ENCODE measurements around the gene ST6GALNAC3. TPM values are rescaled to one million over a fixed set of nuclear protein-coding genes. Genes with fewer than 3 reads are reported as not detected.

ST6GALNAC3 gene
- total and polyA plus RNA-seq, 2 experiments from 2014 or later, result 29.4 to 33.3 TPM

DNA sequence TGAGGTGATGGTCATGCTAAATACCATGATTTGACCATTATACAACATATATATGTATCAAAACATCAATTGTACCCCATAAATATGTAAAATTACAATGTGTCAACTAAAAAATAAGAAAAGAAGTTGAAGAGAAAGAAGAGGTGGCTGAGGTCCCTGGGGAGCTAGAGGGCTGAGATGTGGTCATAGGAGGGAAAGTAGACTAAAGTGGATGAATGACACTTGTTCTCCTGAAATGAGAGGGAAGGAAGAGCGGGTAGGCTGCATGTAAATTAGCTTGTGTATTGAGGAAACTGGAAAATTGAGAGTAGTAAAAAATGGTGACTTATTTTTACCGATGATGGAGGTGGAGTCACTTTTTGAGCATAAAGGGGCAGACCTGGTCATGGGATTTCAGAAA lies 117.0 kb downstream of the ST6GALNAC3 start:
- no peak overlapping the region for H2AFZ ChIP-seq
- H3K36me3 ChIP-seq (replicated peaks; ENCODE audit: insufficient read depth, low read depth), result no peaks in the 10 kb centered on the region
- no peaks in the 10 kb centered on the region for H3K79me2 ChIP-seq
- H3K27ac ChIP-seq, result no peak overlapping the region
- H3K4me2 ChIP-seq, result no peak overlapping the region
- 95% methylated on average over 2 of the region's 2 CpGs for WGBS (ENCODE audit: low lambda C conversion rate, missing lambda C conversion rate)
- H3K9me3 ChIP-seq (ENCODE audit: low read depth), result no peaks in the 10 kb centered on the region
- H4K20me1 ChIP-seq (ENCODE audit: insufficient read depth, poor library complexity, severe bottlenecking), result no peaks in the 10 kb centered on the region
- no peaks in the 10 kb centered on the region for H3K9me2 ChIP-seq (replicated peaks; ENCODE audit: insufficient read depth)
- H3K27me3 ChIP-seq, result no peaks in the 10 kb centered on the region
- no peak for DNase-seq (ENCODE audit: low spot score)
- H3K4me3 ChIP-seq, result no peak overlapping the region
- TF ChIP-seq EZH2phosphoT487 (IDR thresholded peaks at IDR 0.05; ENCODE audit: low read depth, severe bottlenecking, unreplicated experiment) (no peak), EZH2 (IDR thresholded peaks at IDR 0.05; ENCODE audit: borderline replicate concordance) (no peak)
- TF ChIP-seq, protein P1, sequence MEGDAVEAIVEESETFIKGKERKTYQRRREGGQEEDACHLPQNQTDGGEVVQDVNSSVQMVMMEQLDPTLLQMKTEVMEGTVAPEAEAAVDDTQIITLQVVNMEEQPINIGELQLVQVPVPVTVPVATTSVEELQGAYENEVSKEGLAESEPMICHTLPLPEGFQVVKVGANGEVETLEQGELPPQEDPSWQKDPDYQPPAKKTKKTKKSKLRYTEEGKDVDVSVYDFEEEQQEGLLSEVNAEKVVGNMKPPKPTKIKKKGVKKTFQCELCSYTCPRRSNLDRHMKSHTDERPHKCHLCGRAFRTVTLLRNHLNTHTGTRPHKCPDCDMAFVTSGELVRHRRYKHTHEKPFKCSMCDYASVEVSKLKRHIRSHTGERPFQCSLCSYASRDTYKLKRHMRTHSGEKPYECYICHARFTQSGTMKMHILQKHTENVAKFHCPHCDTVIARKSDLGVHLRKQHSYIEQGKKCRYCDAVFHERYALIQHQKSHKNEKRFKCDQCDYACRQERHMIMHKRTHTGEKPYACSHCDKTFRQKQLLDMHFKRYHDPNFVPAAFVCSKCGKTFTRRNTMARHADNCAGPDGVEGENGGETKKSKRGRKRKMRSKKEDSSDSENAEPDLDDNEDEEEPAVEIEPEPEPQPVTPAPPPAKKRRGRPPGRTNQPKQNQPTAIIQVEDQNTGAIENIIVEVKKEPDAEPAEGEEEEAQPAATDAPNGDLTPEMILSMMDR (IDR thresholded peaks at IDR 0.05; ENCODE audit: poor library complexity), result no peak
- H3K4me1 ChIP-seq (ENCODE audit: insufficient read depth), result no peaks in the 10 kb centered on the region

DNA sequence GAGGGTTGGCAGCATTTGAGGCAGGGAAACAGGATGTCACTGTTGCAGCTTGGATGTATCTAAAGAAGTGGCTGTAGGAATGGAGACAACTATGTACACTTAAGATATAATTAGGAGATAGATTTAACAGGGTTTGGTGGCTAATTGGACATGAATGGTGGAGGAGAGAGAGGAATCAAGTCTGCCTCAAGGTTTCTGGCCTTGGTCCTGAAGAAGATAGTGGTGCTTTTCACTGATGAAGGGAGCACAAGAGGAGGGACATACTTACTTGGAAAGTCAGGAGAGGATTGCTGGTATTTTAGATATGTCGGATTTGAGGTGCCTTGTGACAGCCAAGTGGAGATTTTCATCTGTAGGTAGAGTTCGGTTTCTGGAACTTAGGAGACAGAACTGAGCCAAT lies 123.9 kb downstream of the ST6GALNAC3 start:
- no peak overlapping the region for H3K4me3 ChIP-seq
- H3K4me1 ChIP-seq (ENCODE audit: insufficient read depth), result no peaks in the 10 kb centered on the region
- H3K27me3 ChIP-seq, result no peaks in the 10 kb centered on the region
- no peaks in the 10 kb centered on the region for H3K36me3 ChIP-seq (replicated peaks; ENCODE audit: insufficient read depth, low read depth)
- DNase-seq (ENCODE audit: low spot score), result no peak
- no peaks in the 10 kb centered on the region for H3K9me2 ChIP-seq (replicated peaks; ENCODE audit: insufficient read depth)
- H3K9me3 ChIP-seq (ENCODE audit: low read depth), result no peaks in the 10 kb centered on the region
- H3K79me2 ChIP-seq, result peaks cover 6% of the 10 kb centered on the region
- 98% methylated on average over 2 of the region's 2 CpGs for WGBS (ENCODE audit: low lambda C conversion rate, missing lambda C conversion rate)
- no peaks in the 10 kb centered on the region for H4K20me1 ChIP-seq (ENCODE audit: insufficient read depth, poor library complexity, severe bottlenecking)
- H3K27ac ChIP-seq, result no peak overlapping the region
- H2AFZ ChIP-seq, result no peak overlapping the region
- TF ChIP-seq EZH2phosphoT487 (IDR thresholded peaks at IDR 0.05; ENCODE audit: low read depth, severe bottlenecking, unreplicated experiment), result no peak
- TF ChIP-seq EZH2 (IDR thresholded peaks at IDR 0.05; ENCODE audit: borderline replicate concordance), result no peak
- TF ChIP-seq, protein P1 (IDR thresholded peaks at IDR 0.05; ENCODE audit: poor library complexity), result no peak
- no peak overlapping the region for H3K4me2 ChIP-seq

DNA sequence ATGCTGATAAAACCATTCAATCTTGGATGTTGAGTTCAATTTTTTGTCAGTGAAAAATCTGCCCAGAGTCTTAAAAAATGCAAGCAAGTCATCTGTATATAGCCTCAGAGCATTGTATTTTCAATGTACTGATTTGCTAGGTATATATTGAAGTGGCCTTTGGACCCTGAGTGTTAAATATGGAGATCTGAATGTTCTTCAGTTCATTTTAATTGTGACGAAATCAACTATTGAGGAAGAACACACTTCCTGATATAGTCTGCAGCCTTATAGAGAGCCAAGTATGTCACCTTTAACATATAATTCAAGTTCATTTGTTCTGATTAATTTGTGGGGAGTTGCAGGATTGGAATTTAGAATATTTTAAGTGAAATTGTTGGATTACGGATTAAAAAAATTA lies 128.1 kb downstream of the ST6GALNAC3 start:
- Histone ChIP-seq H3K4me3 (no peak overlapping the region), H3K4me2 (no peak overlapping the region), H3K9me2 (replicated peaks; ENCODE audit: insufficient read depth) (no peaks in the 10 kb centered on the region), H3K27me3 (no peaks in the 10 kb centered on the region), H4K20me1 (ENCODE audit: insufficient read depth, poor library complexity, severe bottlenecking) (no peaks in the 10 kb centered on the region), H2AFZ (no peak overlapping the region), H3K36me3 (replicated peaks; ENCODE audit: insufficient read depth, low read depth) (no peaks in the 10 kb centered on the region), H3K27ac (no peak overlapping the region), H3K4me1 (ENCODE audit: insufficient read depth) (no peaks in the 10 kb centered on the region), H3K79me2 (peaks cover 6% of the 10 kb centered on the region), H3K9me3 (ENCODE audit: low read depth) (no peaks in the 10 kb centered on the region)
- no peak for DNase-seq (ENCODE audit: low spot score)
- TF ChIP-seq EZH2phosphoT487 (IDR thresholded peaks at IDR 0.05; ENCODE audit: low read depth, severe bottlenecking, unreplicated experiment), result no peak
- no peak for TF ChIP-seq EZH2 (IDR thresholded peaks at IDR 0.05; ENCODE audit: borderline replicate concordance)
- TF ChIP-seq, protein P1 (IDR thresholded peaks at IDR 0.05; ENCODE audit: poor library complexity), result no peak
- WGBS (ENCODE audit: low lambda C conversion rate, missing lambda C conversion rate), result 91% methylated on average over 2 of the region's 2 CpGs

DNA sequence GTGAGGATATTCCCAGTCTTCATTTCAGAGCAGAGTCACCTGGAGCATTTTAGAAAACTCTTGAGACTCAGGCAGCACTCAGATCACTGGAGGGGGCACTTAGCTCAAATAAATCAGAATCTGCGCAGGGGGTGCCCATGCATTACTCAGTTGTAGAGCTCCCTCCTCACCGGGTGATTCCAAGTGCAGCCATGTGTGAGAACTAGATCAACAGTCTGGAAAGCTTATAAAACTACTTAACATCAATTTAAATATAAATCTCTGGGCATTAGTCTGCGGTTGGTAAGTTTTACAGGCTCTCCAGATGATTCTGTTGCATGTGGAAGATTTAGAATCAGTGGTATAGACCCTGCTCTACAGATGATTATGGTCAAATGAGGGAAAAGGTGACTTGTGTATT lies 128.6 kb downstream of the ST6GALNAC3 start:
- H3K27me3 ChIP-seq, result no peaks in the 10 kb centered on the region
- no peaks in the 10 kb centered on the region for H3K4me1 ChIP-seq (ENCODE audit: insufficient read depth)
- no peaks in the 10 kb centered on the region for H3K9me3 ChIP-seq (ENCODE audit: low read depth)
- no peaks in the 10 kb centered on the region for H3K9me2 ChIP-seq (replicated peaks; ENCODE audit: insufficient read depth)
- H3K79me2 ChIP-seq, result peaks cover 6% of the 10 kb centered on the region
- H2AFZ ChIP-seq, result no peak overlapping the region
- no peaks in the 10 kb centered on the region for H4K20me1 ChIP-seq (ENCODE audit: insufficient read depth, poor library complexity, severe bottlenecking)
- no peak for DNase-seq (ENCODE audit: low spot score)
- 74% methylated on average over 3 of the region's 3 CpGs for WGBS (ENCODE audit: low lambda C conversion rate, missing lambda C conversion rate)
- no peaks in the 10 kb centered on the region for H3K36me3 ChIP-seq (replicated peaks; ENCODE audit: insufficient read depth, low read depth)
- H3K27ac ChIP-seq, result no peak overlapping the region
- TF ChIP-seq, protein P1 (IDR thresholded peaks at IDR 0.05; ENCODE audit: poor library complexity), result no peak
- TF ChIP-seq EZH2phosphoT487 (IDR thresholded peaks at IDR 0.05; ENCODE audit: low read depth, severe bottlenecking, unreplicated experiment) (no peak), EZH2 (IDR thresholded peaks at IDR 0.05; ENCODE audit: borderline replicate concordance) (no peak)
- no peak overlapping the region for H3K4me3 ChIP-seq
- H3K4me2 ChIP-seq, result no peak overlapping the region

Data from hepatocyte (in vitro differentiated cells).